Measurements from ENCODE around the gene PAPSS1.

PAPSS1 gene

GRCh38 chr4:107593230-107593629 lies 126.8 kb downstream of the PAPSS1 start:
- H3K36me3 ChIP-seq = no peaks in the 10 kb centered on the region
- peaks cover 20% of the 10 kb centered on the region for H3K9me3 ChIP-seq
- H3K27me3 ChIP-seq = no peaks in the 10 kb centered on the region
- no peak overlapping the region for H3K4me3 ChIP-seq (ENCODE audit: low read depth in 1 of 2, low read length in 1 of 2)
- no peak overlapping the region for H3K27ac ChIP-seq
- no peak for TF ChIP-seq CTCF (IDR thresholded peaks at IDR 0.05)
- no peaks in the 10 kb centered on the region for H3K4me1 ChIP-seq (ENCODE audit: control insufficient read depth in 1 of 2, insufficient read depth in 1 of 2, low read depth in 1 of 2, low read length in 1 of 2)

GRCh38 chr4:107592519-107592918 lies 127.5 kb downstream of the PAPSS1 start:
- H3K27me3 ChIP-seq = no peaks in the 10 kb centered on the region
- H3K4me1 ChIP-seq (ENCODE audit: control insufficient read depth in 1 of 2, insufficient read depth in 1 of 2, low read depth in 1 of 2, low read length in 1 of 2) = no peaks in the 10 kb centered on the region
- TF ChIP-seq CTCF (IDR thresholded peaks at IDR 0.05) = no peak
- no peaks in the 10 kb centered on the region for H3K36me3 ChIP-seq
- H3K9me3 ChIP-seq = peaks cover 21% of the 10 kb centered on the region
- no peak overlapping the region for H3K27ac ChIP-seq
- H3K4me3 ChIP-seq (ENCODE audit: low read depth in 1 of 2, low read length in 1 of 2) = no peak overlapping the region

- TF ChIP-seq CTCF (IDR thresholded peaks at IDR 0.05) = no peak
- no peaks in the 10 kb centered on the region for H3K4me1 ChIP-seq (ENCODE audit: control insufficient read depth in 1 of 2, insufficient read depth in 1 of 2, low read depth in 1 of 2, low read length in 1 of 2)
- peaks cover 21% of the 10 kb centered on the region for H3K9me3 ChIP-seq
- no peak overlapping the region for H3K4me3 ChIP-seq (ENCODE audit: low read depth in 1 of 2, low read length in 1 of 2)
- H3K27me3 ChIP-seq = no peaks in the 10 kb centered on the region
- H3K27ac ChIP-seq = no peak overlapping the region
- H3K36me3 ChIP-seq = no peaks in the 10 kb centered on the region
Observed at GRCh38 chr4:107589269-107589668, 130.8 kb downstream of the PAPSS1 start.

GRCh38 chr4:107586371-107586770 lies 133.7 kb downstream of the PAPSS1 start:
- Histone ChIP-seq H3K4me3 (ENCODE audit: low read depth in 1 of 2, low read length in 1 of 2) (no peak overlapping the region), H3K36me3 (no peaks in the 10 kb centered on the region), H3K4me1 (ENCODE audit: control insufficient read depth in 1 of 2, insufficient read depth in 1 of 2, low read depth in 1 of 2, low read length in 1 of 2) (no peaks in the 10 kb centered on the region), H3K27ac (no peak overlapping the region), H3K9me3 (peaks cover 21% of the 10 kb centered on the region), H3K27me3 (no peaks in the 10 kb centered on the region)
- TF ChIP-seq CTCF (IDR thresholded peaks at IDR 0.05) = no peak

GRCh38 chr4:107579099-107579498 lies 140.9 kb downstream of the PAPSS1 start:
- no peaks in the 10 kb centered on the region for H3K4me1 ChIP-seq (ENCODE audit: control insufficient read depth in 1 of 2, insufficient read depth in 1 of 2, low read depth in 1 of 2, low read length in 1 of 2)
- H3K9me3 ChIP-seq = no peaks in the 10 kb centered on the region
- no peaks in the 10 kb centered on the region for H3K27me3 ChIP-seq
- no peaks in the 10 kb centered on the region for H3K36me3 ChIP-seq
- H3K27ac ChIP-seq = no peak overlapping the region
- no peak for TF ChIP-seq CTCF (IDR thresholded peaks at IDR 0.05)
- H3K4me3 ChIP-seq (ENCODE audit: low read depth in 1 of 2, low read length in 1 of 2) = no peak overlapping the region

- no peak for TF ChIP-seq CTCF (IDR thresholded peaks at IDR 0.05)
- H3K27ac ChIP-seq = no peak overlapping the region
- H3K36me3 ChIP-seq = no peaks in the 10 kb centered on the region
- no peaks in the 10 kb centered on the region for H3K27me3 ChIP-seq
- no peaks in the 10 kb centered on the region for H3K4me1 ChIP-seq (ENCODE audit: control insufficient read depth in 1 of 2, insufficient read depth in 1 of 2, low read depth in 1 of 2, low read length in 1 of 2)
- H3K4me3 ChIP-seq (ENCODE audit: low read depth in 1 of 2, low read length in 1 of 2) = no peak overlapping the region
- H3K9me3 ChIP-seq = no peaks in the 10 kb centered on the region
Observed at GRCh38 chr4:107578321-107578720, 141.7 kb downstream of the PAPSS1 start.

Measured in neutrophil (primary cell).